NCI-H1930 (cell line): ENCODE results near the gene FOXK1.
"Not testable (repeated sequence)": the region's sequence is repeated elsewhere in the genome, so short reads cannot be mapped to it uniquely, and the experiment has no call there.

Experiments used
- DNase-seq, 2 experiments: peaks; one replicate each; lab custom pipeline; 2025; lab: John Stamatoyannopoulos, UW

The FOXK1 gene

GRCh38 chr7:4800926-4801838, 119.1 kb downstream of the FOXK1 start:
- no peak for DNase-seq

DNA sequence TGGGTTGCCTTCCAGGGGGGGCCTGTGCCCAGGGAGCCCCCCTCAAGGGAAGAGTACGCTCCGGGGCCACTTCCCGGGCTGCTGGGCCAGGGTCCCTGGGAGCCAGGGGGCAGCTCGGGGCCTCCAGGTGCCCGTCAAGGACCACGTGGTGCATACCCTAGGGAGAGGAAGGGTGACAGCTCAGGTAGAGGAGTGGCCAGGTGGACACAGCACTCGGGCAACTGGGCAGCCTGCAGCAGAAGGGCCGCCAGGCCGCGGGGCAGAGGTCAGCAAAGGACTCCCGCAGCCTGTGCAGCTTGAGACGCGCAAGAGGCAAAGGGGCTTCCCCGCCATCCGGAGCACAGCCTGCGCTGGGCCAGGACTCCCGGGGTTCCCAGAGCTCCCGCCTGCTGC, 119.7 kb downstream of the FOXK1 start:
- DNase-seq = no peak

GRCh38 chr7:4802577-4802976, 120.5 kb downstream of the FOXK1 start:
- DNase-seq = not testable (repeated sequence)

- no peak for DNase-seq
Observed at GRCh38 chr7:4803397-4804241, 121.5 kb downstream of the FOXK1 start.

GRCh38 chr7:4805110-4805983, 123.3 kb downstream of the FOXK1 start:
- no peak for DNase-seq

GRCh38 chr7:4805984-4806300, 123.8 kb downstream of the FOXK1 start:
- no peak for DNase-seq

DNA sequence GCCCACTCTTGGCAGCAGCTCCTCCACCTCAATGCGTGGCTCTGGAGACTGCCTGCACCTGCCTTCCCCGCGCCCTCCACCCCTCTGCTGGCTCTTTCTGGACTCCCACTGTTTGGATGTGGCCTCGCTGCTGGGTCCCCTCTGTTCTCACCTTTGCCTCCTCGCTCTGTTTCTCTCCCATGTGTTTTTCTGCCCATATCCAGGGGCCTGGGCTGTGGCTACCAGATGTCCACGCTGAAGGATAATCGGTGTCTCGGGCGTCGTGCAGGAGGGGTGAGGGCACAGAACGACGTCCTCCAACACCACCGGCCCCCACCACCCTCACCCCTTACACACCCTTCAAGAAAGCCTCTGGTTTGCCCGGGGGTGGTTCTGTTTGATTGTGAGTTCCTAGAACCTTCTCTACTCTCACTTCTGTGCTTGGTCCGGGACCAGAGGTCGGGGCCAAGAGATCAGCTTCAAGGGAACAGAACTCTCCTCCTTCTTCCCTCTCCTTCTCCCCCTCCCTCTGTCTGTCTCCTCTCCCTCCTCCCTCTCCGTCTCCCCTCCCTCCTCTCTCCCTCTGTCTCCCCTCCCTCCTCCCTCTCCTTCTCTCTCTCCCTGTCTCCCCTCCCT, 125.0 kb downstream of the FOXK1 start:
- no peak for DNase-seq

- DNase-seq = no peak
Observed at GRCh38 chr7:4807598-4808016, 125.5 kb downstream of the FOXK1 start.

GRCh38 chr7:4808026-4808425, 125.9 kb downstream of the FOXK1 start:
- no peak for DNase-seq

- DNase-seq = no peak
Observed at GRCh38 chr7:4808565-4808964, 126.5 kb downstream of the FOXK1 start.

DNA sequence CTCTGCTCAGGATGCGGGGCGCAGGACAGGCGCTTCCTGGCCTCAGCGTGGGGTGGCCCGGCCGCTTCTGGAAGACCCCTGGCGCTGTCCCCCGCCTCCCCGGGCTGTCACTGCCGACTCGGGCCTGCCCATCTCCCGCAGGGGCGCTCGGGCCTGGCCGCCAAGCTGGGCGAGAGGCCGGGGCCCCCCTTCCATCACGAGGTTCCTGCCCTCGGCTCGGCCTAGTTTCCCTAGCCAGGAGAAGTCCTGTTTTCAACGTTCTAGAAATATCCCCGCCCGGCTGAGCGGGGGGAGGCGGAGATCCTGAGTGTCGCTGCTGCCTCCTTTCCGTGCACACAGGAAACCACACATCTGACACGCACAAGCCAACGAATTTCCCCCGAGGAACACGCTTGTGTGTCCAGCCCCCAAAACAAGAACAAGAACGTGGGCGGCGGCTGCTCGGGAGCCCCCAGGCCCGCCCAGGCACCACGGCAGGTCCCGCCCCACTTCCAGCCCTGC, 127.0 kb downstream of the FOXK1 start:
- DNase-seq = no peak

- no peak for DNase-seq
Observed at GRCh38 chr7:4809666-4810065, 127.6 kb downstream of the FOXK1 start.

GRCh38 chr7:4814433-4814832, 132.3 kb downstream of the FOXK1 start:
- DNase-seq = no peak

GRCh38 chr7:4815121-4815520, 133.0 kb downstream of the FOXK1 start:
- no peak for DNase-seq

DNA sequence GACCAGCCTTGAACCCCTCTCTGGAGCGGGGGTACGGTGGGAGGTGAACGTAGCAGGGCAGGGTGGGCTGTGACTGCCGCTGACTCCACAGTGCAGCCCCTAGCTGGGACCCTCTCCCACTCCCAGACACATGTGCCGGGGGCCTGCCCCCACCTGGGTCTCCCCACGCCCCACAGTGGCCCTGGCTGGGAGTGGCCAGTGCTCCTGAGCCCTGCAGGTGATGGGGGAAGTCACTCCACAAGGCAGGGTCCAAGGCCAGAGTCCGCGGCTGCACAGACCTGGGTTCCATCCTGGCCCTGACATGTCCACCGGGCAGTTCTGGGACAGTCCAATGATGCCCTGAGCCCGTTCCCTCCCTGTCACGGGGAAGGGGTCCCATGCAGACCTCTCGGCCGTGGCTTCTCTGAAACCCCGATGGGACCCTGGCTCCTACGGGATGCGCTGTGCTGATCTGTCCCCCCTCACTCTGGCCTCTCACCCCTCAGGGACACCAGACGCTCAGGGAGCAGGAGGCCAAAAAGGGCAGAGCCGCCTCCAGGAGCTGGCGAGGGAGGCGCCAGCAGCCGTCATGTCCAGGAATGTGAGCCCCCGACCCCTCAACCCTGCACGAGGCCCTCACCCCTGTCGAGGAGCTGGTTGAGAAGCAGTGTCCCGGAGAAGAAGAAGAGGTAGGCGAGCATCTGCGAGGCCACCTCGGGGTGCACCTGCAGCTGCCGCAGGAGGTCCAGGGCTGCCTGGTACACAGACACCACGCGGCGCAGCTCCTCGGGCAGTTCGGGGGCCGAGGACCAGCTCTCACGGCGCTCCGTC, 133.7 kb downstream of the FOXK1 start:
- DNase-seq = no peak

- no peak for DNase-seq
Observed at GRCh38 chr7:4816419-4817080, 134.5 kb downstream of the FOXK1 start.

DNA sequence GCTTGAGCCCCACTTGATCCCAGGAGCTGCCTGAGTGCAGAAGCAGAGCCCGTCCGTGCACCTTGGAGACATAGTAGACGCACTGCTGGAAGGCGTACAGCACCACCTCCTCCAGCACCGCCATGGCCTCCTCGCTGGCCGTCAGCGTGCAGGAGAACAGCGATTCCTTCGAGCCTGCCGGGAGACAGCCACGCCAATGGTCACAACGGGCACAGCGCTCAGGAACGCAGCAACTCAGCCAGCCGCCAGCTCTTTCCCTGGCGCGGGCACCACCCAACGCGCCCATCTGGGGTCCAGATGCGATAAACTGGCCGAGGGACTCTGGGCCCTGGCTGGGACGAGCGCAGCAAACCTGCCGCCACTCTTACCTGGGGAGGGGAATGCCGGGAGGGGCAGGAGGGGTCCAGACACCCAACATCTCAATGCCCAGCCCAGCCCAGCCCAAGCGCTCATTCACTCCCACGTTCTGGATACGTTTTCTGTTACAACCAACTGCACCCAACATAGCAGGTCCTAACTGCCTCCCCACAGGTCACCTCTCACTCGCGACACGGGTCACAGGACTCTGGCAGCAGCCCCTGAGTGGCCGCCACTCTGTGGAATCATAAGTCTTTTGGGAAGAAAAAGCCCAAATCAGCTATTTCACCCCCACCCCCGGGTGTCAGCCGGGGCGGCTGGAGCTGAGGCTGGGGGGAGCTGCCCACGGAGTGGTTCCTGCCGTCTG, 135.2 kb downstream of the FOXK1 start:
- DNase-seq = no peak

- no peak for DNase-seq
Observed at GRCh38 chr7:4818000-4818794, 136.1 kb downstream of the FOXK1 start.
